HUDEP-2 (cell line): ENCODE results near the gene TCEANC2.
A peak's percentile ranks its signal among the peaks of the same experiment; 100 is the strongest.

Experiments
- DNase-seq, 76 experiments: peaks; one replicate each; lab custom pipeline; 2025; ENCODE audit not compliant: unreplicated experiment in 76 of 76; lab: John Stamatoyannopoulos, UW

The TCEANC2 gene

DNA sequence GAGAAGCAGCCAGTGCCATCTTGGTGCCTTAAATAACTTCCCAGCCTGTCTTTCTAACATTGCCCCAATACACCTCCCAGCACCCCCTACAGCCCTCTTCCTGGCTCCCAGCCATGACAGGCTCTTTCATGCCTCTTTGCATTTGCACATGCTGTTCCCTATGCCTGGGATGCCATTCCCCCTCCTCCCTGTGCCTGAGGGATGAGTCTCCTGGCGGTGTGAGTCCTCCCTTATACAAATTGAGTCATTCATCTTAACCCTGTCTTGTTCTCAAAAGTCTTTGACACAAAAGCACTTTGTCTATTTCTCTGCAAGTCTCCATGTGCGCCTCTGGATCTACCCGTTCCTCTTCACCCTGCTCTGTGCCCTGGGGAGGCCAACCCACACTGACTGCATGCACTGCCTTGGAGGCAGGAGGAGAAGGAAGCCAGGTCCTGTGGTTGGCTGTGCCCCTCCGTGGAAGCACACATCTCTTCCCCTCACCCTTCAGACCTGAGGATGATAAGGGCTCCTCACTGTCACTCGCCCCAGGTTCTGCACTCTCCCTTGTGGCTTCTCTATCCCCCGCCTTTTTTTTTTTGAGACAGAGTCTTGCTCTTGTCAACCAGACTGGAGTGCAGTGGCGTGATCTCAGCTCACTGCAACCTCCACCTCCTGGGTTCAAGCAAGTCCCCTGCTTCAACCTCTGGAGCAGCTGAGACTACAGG, 74.3 kb downstream of the TCEANC2 start:
- DNase-seq: peak in 3 of 76 experiments; percentile 1 to 11 (median 7)

DNA sequence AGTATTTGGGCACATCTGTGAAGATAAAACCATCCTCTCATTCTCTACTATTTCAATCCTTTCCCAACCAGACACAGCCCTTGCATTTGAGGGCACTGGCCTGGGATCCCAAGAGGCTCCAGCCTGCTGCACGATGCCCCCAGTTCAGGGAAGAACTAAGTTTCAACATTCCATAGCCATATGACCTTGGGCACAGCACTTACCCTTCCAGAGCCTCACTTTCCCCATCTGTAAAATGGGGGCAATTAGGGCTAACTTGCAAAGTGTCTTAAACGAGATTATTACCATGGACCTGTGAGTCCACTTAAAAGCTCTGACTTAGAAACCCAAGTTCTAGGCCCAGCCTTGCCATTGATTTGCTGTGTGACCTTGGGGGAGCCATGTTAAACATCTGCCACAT, 76.5 kb downstream of the TCEANC2 start:
- no peak for DNase-seq

DNA sequence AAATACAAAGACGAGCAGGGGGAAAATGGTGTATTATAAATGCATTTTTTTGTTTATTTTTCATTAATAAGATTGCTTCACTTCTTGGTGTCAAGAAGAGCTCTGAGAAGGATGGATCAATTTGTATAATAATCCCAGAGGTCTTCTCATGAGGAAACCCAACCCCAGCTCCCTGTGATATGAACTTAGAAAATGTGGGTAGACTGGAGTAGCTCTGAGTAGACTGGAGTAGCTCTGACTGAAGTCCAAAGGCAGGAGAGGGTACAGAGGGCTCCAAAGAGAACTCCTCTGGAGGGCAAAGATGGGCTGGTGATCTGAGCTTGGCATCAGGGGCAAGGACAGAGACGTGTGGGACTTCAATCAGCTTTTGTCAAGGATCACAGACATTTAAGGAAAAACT, 78.0 kb downstream of the TCEANC2 start:
- DNase-seq: no peak

DNA sequence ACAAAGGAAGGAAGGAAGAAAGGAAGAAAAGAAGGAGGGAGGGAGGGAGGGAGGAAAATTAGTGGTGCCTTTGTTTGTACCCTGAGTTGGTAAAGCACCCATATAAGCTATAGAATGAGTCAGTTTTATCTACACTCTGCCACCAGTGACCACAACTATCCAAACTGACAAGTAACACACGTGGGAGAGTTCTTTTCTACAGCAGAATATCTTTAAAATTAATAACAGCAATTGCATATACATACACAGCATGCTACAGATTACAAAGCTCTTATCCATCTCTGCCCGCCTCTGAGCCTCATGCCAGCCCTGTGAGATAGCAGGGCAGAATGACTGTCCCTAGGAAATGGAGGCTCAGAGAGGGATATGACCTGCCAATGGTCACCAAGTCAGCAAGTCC, 79.1 kb downstream of the TCEANC2 start:
- DNase-seq: peak in 67 of 76 experiments; percentile 18 to 90 (median 59)

DNA sequence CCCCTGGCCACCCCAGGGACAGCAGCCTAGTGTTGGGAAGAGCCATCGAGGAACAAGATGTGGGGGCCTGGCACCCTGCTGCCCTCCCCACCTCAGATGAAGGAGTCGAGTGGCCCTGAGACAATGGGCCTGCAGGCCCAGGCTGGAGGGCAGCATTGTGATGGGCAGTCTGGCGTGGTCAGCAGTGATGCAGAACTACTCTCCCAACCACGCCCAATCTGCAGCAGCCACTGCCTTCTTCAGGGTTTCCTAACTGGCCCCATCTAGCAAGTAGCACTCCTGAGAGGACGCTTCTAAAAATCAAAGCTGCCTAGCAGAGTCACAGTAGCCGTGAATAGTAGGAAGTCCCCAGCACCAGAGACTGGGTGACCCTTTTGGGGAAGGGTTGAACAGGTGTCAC, 80.9 kb downstream of the TCEANC2 start:
- DNase-seq: no peak

DNA sequence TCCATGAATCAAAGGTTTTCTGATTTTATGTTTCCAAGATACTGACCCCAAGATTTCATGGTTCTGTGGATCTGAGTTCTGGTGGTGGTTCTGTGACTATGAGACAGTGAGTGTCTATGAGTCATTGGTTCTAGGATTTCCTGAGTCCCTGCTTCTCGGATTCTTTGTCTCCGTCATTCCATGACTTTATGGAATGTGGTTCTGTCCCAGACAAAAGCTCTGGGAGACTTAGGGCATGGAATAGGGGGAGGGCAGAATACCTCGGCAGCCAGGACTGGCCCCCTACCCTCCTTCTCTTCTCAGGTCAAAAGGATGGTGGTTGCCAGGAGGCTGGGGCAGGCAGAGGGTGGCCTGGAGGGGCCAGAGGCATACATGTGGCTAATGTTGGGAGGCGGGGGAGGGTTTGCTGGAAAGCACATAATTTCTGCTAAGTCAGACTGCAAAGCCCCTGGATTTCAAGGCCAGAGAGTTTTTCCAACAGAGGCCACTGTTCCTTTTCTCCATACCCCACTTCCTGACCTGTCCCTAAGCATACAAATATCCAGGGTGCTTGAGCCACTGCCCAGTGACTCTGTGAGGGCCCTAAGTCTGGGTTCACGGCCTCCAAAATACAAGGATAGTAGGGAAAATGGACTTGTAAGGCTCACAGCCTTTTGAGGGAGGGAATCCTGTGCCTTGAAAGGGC, 82.2 kb downstream of the TCEANC2 start:
- DNase-seq: no peak

DNA sequence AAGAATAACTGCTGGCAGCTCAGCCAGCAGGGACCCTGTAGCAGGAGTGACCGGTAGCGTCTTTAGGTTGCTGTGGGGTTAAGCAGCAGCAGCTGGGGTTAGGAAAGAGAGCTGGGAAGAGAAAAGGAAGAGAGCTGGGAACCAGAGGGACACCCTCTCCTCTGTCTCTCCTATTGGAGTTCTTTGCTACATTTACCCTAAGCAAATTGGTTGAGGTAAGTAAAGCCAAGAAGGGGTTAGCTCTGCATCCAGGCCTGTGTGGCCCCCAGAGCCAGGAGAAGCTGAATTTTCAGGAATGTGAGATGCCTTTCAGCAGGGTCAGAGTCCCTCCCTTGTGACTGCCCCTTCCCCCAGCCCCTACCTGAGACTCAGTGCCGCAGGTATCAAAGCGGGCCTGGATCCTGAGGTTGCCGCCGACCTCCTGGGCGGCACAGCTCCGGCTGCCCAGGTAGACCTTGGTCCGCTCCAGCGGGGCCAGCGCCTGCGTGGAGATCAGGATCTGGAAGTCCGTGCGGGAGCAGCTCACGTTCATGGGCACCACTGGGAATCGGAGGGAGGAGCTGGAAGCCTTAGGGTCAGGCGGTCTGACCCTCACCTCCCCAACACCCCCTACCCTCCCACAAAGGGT, 83.0 kb downstream of the TCEANC2 start:
- no peak for DNase-seq

DNA sequence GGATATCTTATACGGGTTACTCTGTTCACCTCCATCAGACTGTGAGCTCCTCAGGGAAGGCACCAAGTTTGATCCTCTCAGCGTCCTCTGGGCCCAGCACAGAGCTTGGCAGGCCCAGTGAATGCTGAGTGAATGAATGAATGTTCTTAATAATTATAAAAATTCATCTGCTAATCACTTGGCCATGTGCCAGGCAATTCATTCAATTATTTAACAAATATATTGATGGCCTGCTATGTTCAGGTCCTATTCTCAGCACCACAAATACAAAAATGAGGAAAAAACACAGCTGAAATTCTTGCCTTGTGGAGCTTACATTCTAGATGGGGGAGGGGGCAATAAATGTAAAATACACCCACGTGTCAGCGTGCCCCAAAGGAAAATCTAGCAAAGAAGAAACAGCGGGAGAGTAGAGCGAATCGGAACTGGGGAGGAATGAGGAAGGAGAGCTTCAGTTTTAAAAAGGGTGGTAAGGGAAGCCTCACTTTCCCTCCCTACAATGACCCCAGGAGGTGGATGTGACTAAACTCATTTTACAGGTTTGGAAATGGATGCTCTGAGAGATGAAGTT, 83.6 kb downstream of the TCEANC2 start:
- DNase-seq: no peak

DNA sequence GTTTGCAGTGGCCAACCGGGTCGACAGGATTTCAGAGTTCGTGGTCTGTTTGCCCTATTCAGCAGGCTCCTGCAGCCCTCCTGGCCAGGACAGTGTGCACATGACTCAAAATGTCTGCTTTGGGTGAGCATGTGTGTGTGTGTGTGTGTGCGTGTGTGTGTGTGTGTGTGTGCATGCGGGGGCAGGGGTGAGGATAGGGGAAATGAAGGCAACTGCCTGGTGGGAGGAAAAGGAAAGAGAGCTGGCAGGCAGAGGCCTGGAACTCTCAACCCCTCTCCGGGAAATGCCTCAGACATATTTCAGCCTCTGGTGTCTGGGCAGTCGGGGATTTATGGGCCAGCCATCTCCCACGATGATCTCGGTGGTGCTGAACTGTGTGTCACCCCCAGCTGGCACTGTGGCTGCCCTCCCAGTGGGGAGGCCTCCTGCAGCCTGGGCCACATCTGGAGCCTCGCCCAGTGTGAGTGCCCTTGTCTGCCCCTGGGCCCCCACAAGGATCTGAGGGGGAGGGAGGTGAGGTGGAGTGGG, 84.2 kb downstream of the TCEANC2 start:
- DNase-seq: peak in 10 of 76 experiments; percentile 10 to 29 (median 22)

DNA sequence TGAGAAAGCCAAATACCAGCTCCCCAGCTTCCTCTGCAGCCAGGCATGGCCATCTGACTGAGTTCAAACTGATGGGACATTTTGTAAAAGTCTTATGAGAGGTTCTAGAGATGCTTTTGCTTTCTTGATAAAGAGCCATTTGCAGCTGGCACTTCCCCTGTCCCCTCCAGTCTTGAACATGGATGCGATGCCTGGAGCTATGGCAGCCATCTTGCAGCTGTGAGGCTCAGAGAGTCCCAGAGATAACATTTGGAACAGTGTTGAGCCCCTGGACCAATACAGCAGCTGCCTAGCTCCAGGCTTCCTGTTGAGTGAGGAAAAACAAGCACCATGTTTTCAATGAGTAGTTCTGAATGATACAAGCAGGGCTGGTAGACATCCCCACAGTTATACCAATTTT, 85.6 kb downstream of the TCEANC2 start:
- DNase-seq: no peak

DNA sequence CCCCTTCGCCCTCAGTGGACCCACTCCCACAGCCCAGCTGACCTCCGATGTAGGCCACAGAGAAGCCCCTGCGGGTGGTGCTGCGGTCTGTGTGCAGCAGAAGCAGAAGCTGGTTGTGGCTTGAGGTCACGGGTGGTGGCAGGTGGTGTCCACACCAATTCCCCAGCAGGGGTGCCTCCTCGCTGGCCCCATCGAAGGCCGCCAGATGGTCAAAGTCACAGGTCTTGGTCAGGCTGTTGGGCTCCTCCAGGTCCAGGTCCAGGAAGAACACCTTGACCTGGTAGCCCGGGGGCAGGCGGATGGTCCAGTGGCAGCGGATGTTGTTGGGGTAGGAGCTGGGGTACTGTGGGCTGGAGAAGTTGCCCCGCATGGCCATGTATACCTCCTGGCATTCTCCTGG, 86.3 kb downstream of the TCEANC2 start:
- no peak for DNase-seq

DNA sequence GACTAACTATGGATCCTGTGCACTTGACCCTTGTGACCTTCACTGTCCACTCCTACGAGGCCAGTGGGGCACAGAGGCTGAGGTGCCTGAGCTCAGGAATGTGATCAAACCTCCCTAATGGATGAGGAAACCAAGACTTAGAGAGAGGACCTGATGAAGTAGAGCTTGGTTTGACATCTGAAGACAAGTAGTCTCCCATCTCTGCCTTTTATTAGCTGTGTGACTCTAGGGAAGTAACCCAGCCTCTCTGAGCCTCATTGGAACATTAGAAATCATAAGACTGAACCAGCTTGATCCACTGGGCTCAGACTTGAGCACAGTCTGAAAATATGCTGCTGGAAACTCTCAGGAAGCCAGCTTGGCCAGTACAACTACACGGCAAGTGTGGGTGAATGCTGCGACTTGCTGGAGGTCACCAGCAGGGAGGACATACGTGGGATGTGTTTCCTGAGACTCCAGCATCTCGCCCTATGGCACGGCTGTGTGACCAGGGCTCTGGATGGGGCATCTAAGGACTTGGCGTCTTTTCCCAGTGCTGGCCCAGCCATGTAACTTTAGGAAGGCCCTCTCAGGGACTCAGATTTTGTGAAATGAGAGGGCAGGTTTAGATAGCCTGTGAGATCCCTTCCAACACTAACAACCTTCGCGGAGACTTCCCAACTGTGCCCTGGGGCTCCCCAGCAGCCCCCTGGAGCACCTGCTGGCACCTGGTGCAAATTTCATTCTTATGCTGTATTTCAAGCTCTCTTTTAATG, 88.9 kb downstream of the TCEANC2 start:
- no peak for DNase-seq

DNA sequence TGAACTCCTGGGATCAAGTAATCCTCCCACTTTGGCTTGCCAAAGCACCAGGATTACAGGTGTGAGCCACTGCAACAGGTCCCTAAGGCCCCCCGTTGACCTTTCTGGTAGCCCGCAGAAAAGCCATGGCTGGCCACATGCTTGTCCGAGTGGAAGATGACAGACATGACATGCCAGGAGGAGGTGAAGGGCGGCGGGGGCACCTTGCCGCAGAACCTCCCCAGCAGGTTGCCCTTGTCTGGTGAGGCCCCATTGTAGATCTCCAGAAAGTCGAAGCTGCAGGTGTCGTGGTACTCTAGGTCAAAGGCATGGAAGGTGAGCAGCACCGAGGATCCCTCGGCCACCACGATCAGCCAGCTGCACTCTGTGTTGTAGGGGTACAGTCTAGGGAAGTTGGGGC, 91.0 kb downstream of the TCEANC2 start:
- no peak for DNase-seq

DNA sequence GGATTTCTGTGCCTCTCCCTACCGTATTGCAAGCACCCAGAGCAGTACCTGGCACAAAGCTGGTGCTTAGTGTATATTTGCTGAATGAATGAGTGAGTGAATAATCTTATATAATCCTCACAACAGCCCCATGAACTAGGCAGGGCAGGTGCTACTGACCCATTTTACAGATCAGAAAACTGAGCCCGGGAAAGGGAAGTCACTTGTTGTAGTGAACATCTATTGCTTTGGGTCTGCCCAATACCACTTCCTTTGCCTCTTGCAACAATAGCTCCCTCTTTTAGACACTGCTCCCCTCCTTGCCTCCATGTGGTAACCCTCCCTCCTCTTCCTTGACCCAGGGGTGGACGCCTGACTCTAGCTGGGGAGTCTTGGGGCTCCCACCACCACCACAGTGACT, 96.3 kb downstream of the TCEANC2 start:
- no peak for DNase-seq

DNA sequence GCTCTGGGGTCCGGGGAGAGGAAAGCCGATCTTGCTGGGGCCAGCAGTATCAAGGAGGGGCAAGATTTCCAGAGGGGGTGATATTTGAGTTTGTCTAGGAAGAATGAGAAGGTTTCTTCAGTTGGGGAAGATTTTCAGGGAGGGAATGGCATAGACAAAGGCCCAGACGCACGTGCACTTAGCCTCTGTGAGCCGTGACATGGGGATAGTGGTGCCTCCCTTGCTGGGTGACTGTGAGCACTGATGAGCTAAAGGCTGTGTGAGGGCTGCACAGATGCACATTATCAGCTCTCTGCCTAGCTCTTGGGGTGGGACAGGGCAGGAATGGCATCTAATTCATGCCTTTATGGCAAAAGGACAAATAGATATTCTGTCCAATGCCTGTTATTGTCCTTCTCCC, 97.6 kb downstream of the TCEANC2 start:
- no peak for DNase-seq

DNA sequence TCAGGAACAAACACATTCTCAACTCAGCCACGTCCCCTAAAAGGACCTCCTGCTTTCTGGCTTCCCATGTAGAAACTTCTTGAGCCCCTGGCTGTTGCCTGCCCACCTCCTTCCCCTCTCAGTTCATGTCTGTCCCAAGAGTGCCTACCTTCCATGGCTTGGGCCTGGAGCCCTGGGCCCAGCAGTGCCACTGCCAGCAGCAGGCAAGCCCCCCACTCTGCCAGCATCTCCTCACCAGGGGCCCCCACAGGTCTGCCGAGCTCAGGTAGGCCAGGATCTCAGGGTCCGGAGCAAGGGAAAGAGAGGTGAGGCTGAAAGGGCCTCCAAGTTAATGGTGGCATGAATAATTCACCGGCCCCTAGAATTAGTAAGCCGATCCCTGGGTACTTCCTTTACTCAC, 99.3 kb downstream of the TCEANC2 start, which contains the start of gene CDCP2:
TSS of gene CDCP2 (minus strand) at position 305 of the 400 bp plus-strand sequence. CDS start at position 227, 78 bp downstream.
- no peak for DNase-seq

DNA sequence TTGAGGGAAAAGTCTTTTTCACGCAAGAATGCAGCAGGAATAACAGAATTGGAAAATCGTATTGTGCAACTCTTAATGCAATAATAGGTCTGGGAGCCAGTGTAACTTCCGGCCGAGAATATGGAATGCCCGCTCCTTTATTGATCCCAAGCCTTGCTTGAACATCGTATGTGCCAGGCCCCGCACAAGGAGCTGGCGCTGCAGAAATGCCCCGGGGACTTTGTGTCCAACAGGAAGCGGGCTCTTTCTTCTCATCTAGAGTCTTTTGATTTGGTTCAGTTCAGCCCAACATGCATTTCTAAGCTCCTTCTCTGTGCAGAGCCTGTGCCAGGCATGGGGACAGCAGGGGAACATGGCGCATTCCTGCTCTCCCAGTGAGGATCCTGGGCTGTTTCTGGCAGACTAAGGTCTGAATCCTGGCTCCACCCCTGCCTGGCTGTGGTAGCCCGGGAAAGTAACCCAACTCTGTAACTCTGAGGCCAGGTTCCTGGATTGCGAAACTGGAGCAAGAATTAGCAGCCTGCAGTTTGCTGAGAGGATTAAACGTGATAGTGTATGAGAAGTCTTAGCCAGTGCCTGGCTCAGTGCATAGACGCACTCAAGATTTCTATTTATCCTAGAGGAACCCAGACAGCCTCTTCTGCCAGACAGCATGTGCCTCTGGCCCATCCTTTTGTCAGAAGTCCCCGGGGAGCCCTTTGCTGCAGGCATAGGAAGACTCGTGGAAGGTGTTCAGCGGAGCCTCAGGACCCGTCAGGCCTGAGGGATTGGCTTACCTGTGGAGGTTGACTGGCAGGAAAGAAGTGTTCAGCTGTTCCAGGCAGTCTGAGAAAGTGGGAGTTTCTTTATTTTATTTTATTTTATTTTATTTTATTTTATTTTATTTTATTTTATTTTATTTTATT, 100.4 kb downstream of the TCEANC2 start:
- no peak for DNase-seq
